Gastroesophageal sphincter (tissue), 4 donors: Measurements from ENCODE around the gene INPP5A. TPM values are rescaled to one million over a fixed set of nuclear protein-coding genes. Genes with fewer than 3 reads are reported as not detected.

Experiments
- ATAC-seq: fragments of 150-250 bp; one replicate; pipeline ENCODE4 v1.9.1; 2016; ENCODE audit warnings: mild to moderate bottlenecking, moderate library complexity
- H3K27ac ChIP-seq, 4 donors: fragments of 200-600 bp; sonication (generic) in 3 of 4; 1 replicate in 3 of 4; 2 replicates in 1 of 4; pipeline ENCODE4 v1.5.1; 2016 to 2019
- H3K27me3 ChIP-seq: fragments of 200-600 bp; sonication (generic); one replicate; pipeline ENCODE4 v1.5.1; 2019
- H3K36me3 ChIP-seq, 2 donors: fragments of 200-600 bp; sonication (generic); one replicate each; pipeline ENCODE4 v1.5.1; 2019; ENCODE audit warnings: control low read depth in 1 of 2
- H3K4me1 ChIP-seq, 3 donors: fragments of 200-600 bp; sonication (generic); 1 replicate in 2 of 3; 2 replicates in 1 of 3; pipeline ENCODE4 v1.5.1; 2016 to 2019; ENCODE audit warnings: control low read depth in 2 of 3
- H3K4me3 ChIP-seq, 2 donors: fragments of 200-600 bp; sonication (generic); one replicate each; pipeline ENCODE4 v1.5.1; 2019; ENCODE audit warnings: mild to moderate bottlenecking in 1 of 2, moderate library complexity in 1 of 2
- H3K9me3 ChIP-seq, 3 donors: fragments of 200-600 bp; sonication (generic); one replicate each; pipeline ENCODE4 v1.5.1; 2017 to 2019; ENCODE audit warnings: control low read depth in 2 of 3
- CTCF ChIP-seq, 4 experiments: fragments of 200-600 bp in 2 of 4; fragments of 450-650 bp in 2 of 4; sonication (generic) in 1 of 4; IDR thresholded peaks; one replicate each; pipeline ENCODE4 v1.5.1; 2017 to 2019; ENCODE audit warnings: antibody characterized with exemption in 4 of 4, mild to moderate bottlenecking in 2 of 4, moderate library complexity in 2 of 4
- EP300 ChIP-seq: sonication (generic); formaldehyde crosslinking; IDR thresholded peaks from one replicate; pipeline ENCODE4 v1.6.1; 2017; ENCODE audit warnings: antibody characterized with exemption, mild to moderate bottlenecking
- POLR2A ChIP-seq, 2 donors: fragments of 450-650 bp; IDR thresholded peaks; one replicate each; pipeline ENCODE4 v1.6.1; 2017; ENCODE audit warnings: antibody characterized with exemption in 2 of 2, mild to moderate bottlenecking in 2 of 2, moderate library complexity in 1 of 2
- POLR2AphosphoS5 ChIP-seq: sonication (generic); formaldehyde crosslinking; IDR thresholded peaks from one replicate; pipeline ENCODE4 v1.6.1; 2017; ENCODE audit warnings: antibody characterized with exemption
- WGBS, 2 donors: methylation state at CpG; one replicate each; pipeline ENCODE4 v1.1.5; 2018; ENCODE audit warnings: low coverage in 1 of 2; 5-methylcytosine and 5-hydroxymethylcytosine counted together
- total RNA-seq, 4 donors: library from RNA; depleted of rRNA; stranded (reverse); fragments of >200 nt; gene quantifications; one replicate each; pipeline ENCODE4 v1.1.0, GENCODE V29; 2016

Gene INPP5A
- total RNA-seq, 4 donors from 2014 or later = 111 to 288 (median 215) TPM

DNA sequence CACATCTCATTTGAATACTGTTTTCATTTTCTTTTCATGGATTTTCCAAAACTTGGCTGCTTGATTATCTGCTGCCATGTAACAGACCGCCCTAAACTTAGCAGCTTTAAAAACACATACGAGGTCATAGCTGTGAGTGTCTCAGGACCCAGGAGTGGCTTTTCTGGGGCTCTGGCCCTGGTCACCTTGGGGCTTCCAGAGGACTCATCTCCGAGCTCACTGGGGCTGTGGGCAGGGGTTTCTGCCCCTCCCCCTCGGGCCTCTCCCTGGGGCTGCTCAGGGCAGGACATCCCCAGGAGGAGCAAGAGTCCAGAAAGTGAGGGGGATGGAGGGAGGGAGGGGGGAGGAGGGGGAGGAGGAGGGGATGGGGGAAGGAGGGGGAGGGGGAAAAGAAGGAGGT lies 171.3 kb downstream of the INPP5A start:
- TF ChIP-seq POLR2A (IDR thresholded peaks at IDR 0.05) = no peak
- TF ChIP-seq CTCF (IDR thresholded peaks at IDR 0.05) = no peak
- no peak for TF ChIP-seq POLR2AphosphoS5
- no peak for TF ChIP-seq EP300
- Histone ChIP-seq H3K27me3 (no peaks in the 10 kb centered on the region), H3K36me3 (peaks cover 0 to 96% of the 10 kb centered on the region in 2 donors)

DNA sequence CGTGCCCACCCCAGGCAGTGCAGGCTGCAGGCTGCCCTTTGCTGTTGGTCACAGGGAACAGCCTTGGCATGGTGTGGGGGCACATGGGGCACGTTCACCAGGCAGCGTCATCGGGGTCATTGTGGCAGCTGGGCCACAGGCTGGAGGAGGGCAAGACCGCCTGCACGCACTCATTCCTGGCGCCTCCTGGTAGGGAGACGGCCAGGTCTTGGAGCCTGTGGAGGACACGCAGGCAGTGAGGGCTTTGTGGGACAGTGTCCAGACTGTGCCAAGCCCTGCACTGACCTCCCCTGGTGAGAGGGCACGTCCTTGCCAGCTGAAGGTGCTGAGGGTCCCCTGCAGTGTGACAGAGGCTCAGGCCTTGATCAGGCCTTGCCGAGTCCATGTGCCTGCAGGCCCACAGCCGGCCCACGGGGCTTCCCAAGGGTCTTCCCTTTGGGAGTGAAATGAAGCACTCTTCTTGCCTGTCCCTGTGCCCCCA lies 171.9 kb downstream of the INPP5A start:
- H3K36me3 ChIP-seq = peaks cover 0 to 96% of the 10 kb centered on the region in 2 donors

More for the DNA sequence above, 171.3 kb downstream of the INPP5A start:
- WGBS, 2 donors = 83% methylated on average over 2 of the region's 4 CpGs; no CpG with 5 or more reads in 1 of the 2 donors
- ATAC-seq = no peak
- Histone ChIP-seq H3K4me3 (no peak overlapping the region), H3K4me1 (peaks cover 0 to 7% (median 0%) of the 10 kb centered on the region in 3 donors), H3K9me3 (peaks cover 0 to 20% (median 0%) of the 10 kb centered on the region in 3 donors), H3K27ac (no peak overlapping the region)

DNA sequence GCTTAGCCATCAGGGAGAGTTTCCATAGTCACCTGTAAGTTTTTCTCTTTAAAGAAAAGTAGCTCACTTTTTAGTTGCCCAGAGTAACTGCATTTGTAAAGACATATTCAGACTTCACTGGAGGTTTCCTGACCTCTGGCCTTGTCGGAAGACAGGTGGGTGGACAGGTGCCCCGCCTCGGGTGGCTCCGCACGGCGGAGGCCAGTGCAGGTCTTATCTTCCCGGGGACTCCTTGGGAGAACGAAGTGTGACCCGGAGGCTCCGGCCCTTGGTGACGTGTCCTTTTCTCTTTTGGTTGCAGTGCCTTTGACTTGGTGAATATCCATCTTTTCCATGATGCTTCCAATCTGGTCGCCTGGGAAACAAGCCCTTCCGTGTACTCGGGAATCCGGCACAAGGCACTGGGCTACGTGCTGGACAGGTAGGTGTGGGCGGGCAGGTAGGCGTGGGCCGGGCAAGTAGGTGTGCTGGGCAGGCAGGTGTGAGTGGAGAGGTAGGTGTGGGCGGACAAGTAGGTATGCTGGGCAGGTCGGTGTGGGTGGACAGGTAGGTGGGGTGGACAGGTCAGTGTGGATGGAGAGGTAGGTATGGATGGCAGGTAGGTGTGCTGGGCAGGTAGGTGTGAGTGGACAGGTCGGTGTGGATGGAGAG lies 172.6 kb downstream of the INPP5A start:
- peaks cover 0 to 17% (median 0%) of the 10 kb centered on the region in 3 donors for H3K9me3 ChIP-seq
- no peak for TF ChIP-seq CTCF (IDR thresholded peaks at IDR 0.05)
- no peak for TF ChIP-seq POLR2AphosphoS5
- TF ChIP-seq EP300 = no peak
- TF ChIP-seq POLR2A (IDR thresholded peaks at IDR 0.05) = no peak
- 90 to 100% methylated on average over 3 to 14 of the region's 22 CpGs for WGBS, 2 donors
- no peak overlapping the region for H3K4me3 ChIP-seq
- no peak overlapping the region for H3K27ac ChIP-seq
- H3K27me3 ChIP-seq = no peaks in the 10 kb centered on the region
- ATAC-seq = no peak
- H3K4me1 ChIP-seq = peaks cover 0 to 7% (median 0%) of the 10 kb centered on the region in 3 donors
- H3K36me3 ChIP-seq = peaks cover 0 to 97% of the 10 kb centered on the region in 2 donors

More for the DNA sequence above, 171.9 kb downstream of the INPP5A start:
- peaks cover 0 to 20% (median 0%) of the 10 kb centered on the region in 3 donors for H3K9me3 ChIP-seq
- H3K4me3 ChIP-seq = no peak overlapping the region
- peaks cover 0 to 7% (median 0%) of the 10 kb centered on the region in 3 donors for H3K4me1 ChIP-seq
- TF ChIP-seq POLR2AphosphoS5 = no peak
- TF ChIP-seq EP300 = no peak
- no peak for TF ChIP-seq CTCF (IDR thresholded peaks at IDR 0.05)
- TF ChIP-seq POLR2A (IDR thresholded peaks at IDR 0.05) = no peak
- H3K27ac ChIP-seq = no peak overlapping the region
- 82 to 87% methylated on average over 6 to 7 of the region's 13 CpGs for WGBS, 2 donors
- ATAC-seq = no peak
- no peaks in the 10 kb centered on the region for H3K27me3 ChIP-seq

DNA sequence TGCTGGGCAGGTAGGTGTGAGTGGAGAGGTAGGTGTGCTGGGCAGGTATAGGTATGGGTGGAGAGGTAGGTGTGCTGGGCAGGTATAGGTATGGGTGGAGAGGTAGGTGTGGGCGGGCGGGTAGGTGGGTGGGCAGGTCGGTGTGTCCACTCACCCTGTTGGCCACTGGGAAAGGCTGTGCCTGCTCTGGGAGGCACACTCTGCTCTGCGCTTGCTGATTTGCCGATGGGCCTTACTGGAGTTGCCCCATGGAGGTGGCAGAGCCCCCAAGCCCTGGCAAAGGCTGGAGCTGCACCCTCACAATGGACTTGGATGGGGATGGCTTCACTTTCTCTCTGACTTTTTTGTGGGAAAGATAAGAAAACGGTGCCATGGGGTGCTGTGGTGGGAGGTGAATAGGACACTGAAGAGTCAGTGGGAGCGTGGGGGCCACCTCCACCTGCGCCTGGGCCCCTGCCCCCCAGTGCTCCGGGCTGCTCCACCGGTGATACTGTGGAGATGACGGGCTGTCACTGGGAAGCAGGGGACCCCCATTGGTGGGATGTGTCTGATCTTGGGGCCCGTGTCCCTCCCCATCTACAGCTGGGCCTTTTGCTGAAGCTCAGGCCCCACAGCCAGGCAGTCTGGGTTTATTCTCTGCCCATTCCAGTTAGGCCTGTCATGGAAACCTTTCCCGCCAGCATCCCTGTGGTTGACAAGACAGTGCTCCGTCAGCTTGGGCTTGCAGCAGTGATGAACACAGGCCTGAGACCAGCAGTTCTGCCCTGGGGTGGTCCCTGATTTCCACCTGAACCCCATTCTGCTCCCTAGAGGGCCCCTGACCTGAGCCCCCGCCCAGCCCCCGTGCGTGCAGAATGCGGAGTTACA lies 173.4 kb downstream of the INPP5A start:
- ATAC-seq = no peak
- no peak overlapping the region for H3K27ac ChIP-seq
- TF ChIP-seq POLR2A (IDR thresholded peaks at IDR 0.05) (no peak), CTCF (IDR thresholded peaks at IDR 0.05) (no peak), EP300 (no peak), POLR2AphosphoS5 (no peak)
- 100% methylated on average over 4 of the region's 18 CpGs; no CpG with 5 or more reads in 1 of the 2 donors for WGBS, 2 donors
- peaks cover 0 to 9% (median 0%) of the 10 kb centered on the region in 3 donors for H3K9me3 ChIP-seq
- no peaks in the 10 kb centered on the region for H3K27me3 ChIP-seq
- H3K4me3 ChIP-seq = no peak overlapping the region
- H3K36me3 ChIP-seq = peaks cover 0 to 96% of the 10 kb centered on the region in 2 donors
- H3K4me1 ChIP-seq = peaks cover 0 to 7% (median 0%) of the 10 kb centered on the region in 3 donors
